A549 treated with ZK216348 at 1 μM for 4 hours (cell line): ENCODE measurements around the gene ESX1. TPM values are rescaled to one million over a fixed set of nuclear protein-coding genes. Genes with fewer than 3 reads are reported as not detected.

ENCODE experiments used
- total RNA-seq: library from RNA; stranded (reverse); fragments of 200-300 nt; extraction: Qiagen RNA extraction; gene quantifications from 5 replicates; pipeline ENCODE4 v1.2.3, GENCODE V29; 2022; ENCODE audit warnings: low read depth

The ESX1 gene
- total RNA-seq: 0.14 to 0.16 TPM in 2 of 5 replicates, not detected in the others

DNA sequence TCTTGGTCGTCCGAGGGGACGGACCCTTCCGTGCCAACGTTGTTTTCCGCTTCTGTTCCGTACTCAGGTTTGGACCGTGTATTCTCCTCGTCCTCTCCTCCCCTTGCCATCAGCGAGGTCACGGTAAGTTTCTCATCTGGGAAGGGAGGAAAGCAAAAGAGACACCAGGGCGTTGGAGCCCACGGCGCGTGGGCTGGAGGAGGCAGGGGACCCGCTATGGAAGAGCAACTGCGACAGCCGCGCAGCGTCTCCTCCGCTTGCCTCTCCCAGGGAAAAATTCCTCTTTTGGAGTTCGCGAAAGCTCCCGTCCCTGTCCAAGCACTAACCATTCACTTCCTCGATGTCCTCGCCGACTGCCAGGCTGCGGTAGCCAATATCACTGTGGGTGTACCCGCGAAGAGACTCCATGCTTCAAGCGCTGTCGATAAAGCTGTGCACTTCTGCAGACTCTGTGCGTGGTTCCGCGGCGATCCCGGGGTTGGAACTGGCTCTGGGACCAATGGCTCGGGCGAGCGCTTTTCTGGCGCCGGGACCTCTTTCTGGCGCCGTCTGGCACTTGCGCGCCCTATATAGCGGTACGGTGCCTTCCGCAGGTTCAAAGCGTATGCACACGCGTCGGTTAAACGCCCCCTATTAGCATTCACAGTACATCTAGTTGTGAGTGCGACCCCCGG is at the start of gene ESX1:
Gene ESX1, minus strand, starts transcription at position 492 of the 674 bp plus-strand sequence. Its CDS starts 84 bp downstream, at position 408.

Other genes with a start within 250 kb of the ESX1 start
- gene H2BW1, start 241.2 kb downstream of the ESX1 start, total RNA-seq: not detected in 5 replicates
- not detected in 5 replicates for gene H2BW2, start 215.0 kb downstream of the ESX1 start, total RNA-seq
- 0.09 to 0.24 TPM (median 0.12 TPM) in 4 of 5 replicates, not detected in the other for gene TMSB15C, start 178.7 kb downstream of the ESX1 start, total RNA-seq
- gene ZCCHC18, start 142.4 kb downstream of the ESX1 start, total RNA-seq: 0.29 to 0.51 TPM in 2 of 5 replicates, not detected in the others
- gene SLC25A53, start 97.9 kb downstream of the ESX1 start, total RNA-seq: 3.4 to 5.9 TPM (median 5.3 TPM) in 5 replicates
- 8.8 to 19.4 TPM (median 17.3 TPM) in 5 replicates for gene FAM199X, start 88.5 kb downstream of the ESX1 start, total RNA-seq